Adipocyte (in vitro differentiated cells): Measurements from ENCODE around the gene LSR.

Experiments
- DNase-seq: peaks from one replicate; pipeline ENCODE4 v3.0.0-alpha.2; 2015; ENCODE audit warnings: low read depth
- H3K27me3 ChIP-seq: replicated peaks from 2 replicates; pipeline ENCODE4 v1.7.0; 2013; ENCODE audit warnings: mild to moderate bottlenecking, low read length, moderate library complexity; ENCODE audit not compliant: control insufficient read depth, insufficient read depth
- H3K36me3 ChIP-seq: 2 replicates; pipeline ENCODE4 v1.7.0; 2013; ENCODE audit warnings: low read length, mild to moderate bottlenecking, moderate library complexity; ENCODE audit not compliant: control insufficient read depth, insufficient read depth, severe bottlenecking
- H3K4me1 ChIP-seq: 2 replicates; pipeline ENCODE4 v1.7.0; 2013; ENCODE audit warnings: mild to moderate bottlenecking, low read length, moderate library complexity; ENCODE audit not compliant: control insufficient read depth, insufficient read depth
- H3K4me3 ChIP-seq: 2 replicates; pipeline ENCODE4 v1.7.0; 2013; ENCODE audit warnings: mild to moderate bottlenecking, low read length, moderate library complexity
- H3K9ac ChIP-seq: 2 replicates; pipeline ENCODE4 v1.7.0; 2013; ENCODE audit warnings: mild to moderate bottlenecking, low read length, moderate library complexity
- H3K9me3 ChIP-seq: 2 replicates; pipeline ENCODE4 v1.7.0; 2013; ENCODE audit warnings: mild to moderate bottlenecking, low read length, moderate library complexity; ENCODE audit not compliant: control insufficient read depth

LSR gene

GRCh38 chr19:35248310-35249145 is at the start of gene LSR:
Gene LSR, plus strand, starts transcription at chr19:35249002. Its CDS starts 21 bp downstream, at chr19:35249023.
- no peaks in the 10 kb centered on the region for H3K36me3 ChIP-seq
- H3K27me3 ChIP-seq = peaks cover 37% of the 10 kb centered on the region
- no peak within 1 kb of the TSS for H3K9ac ChIP-seq
- DNase-seq = no peak
- H3K9me3 ChIP-seq = peaks cover 20% of the 10 kb centered on the region
- H3K4me3 ChIP-seq = no peak within 1 kb of the TSS
- H3K4me1 ChIP-seq = no peaks in the 10 kb centered on the region

- no peak for DNase-seq
- peaks cover 6% of the 10 kb centered on the region for H3K4me1 ChIP-seq
These were observed 49.3 kb upstream of the LSR start for GRCh38 chr19:35199481-35199880.

GRCh38 chr19:35202722-35203688 is 45.8 kb upstream of the LSR start:
- peaks cover 24% of the 10 kb centered on the region for H3K27me3 ChIP-seq
- H3K9me3 ChIP-seq = no peaks in the 10 kb centered on the region
- H3K9ac ChIP-seq = no peak overlapping the region
- no peaks in the 10 kb centered on the region for H3K4me1 ChIP-seq
- H3K36me3 ChIP-seq = no peaks in the 10 kb centered on the region
- no peak for DNase-seq
- H3K4me3 ChIP-seq = no peak overlapping the region

More at GRCh38 chr19:35199481-35199880, 49.3 kb upstream of the LSR start:
- peaks cover 16% of the 10 kb centered on the region for H3K27me3 ChIP-seq
- H3K36me3 ChIP-seq = no peaks in the 10 kb centered on the region
- H3K9me3 ChIP-seq = no peaks in the 10 kb centered on the region
- no peak overlapping the region for H3K9ac ChIP-seq
- no peak overlapping the region for H3K4me3 ChIP-seq

GRCh38 chr19:35204799-35205732 is 43.7 kb upstream of the LSR start:
- H3K4me1 ChIP-seq = no peaks in the 10 kb centered on the region
- H3K9ac ChIP-seq = no peak overlapping the region
- no peak overlapping the region for H3K4me3 ChIP-seq
- H3K9me3 ChIP-seq = no peaks in the 10 kb centered on the region
- H3K36me3 ChIP-seq = no peaks in the 10 kb centered on the region
- no peak for DNase-seq
- H3K27me3 ChIP-seq = peaks cover 12% of the 10 kb centered on the region

GRCh38 chr19:35205733-35206323 is 43.0 kb upstream of the LSR start:
- DNase-seq = no peak
- Histone ChIP-seq H3K9ac (no peak overlapping the region), H3K9me3 (no peaks in the 10 kb centered on the region), H3K36me3 (no peaks in the 10 kb centered on the region), H3K27me3 (peaks cover 12% of the 10 kb centered on the region), H3K4me1 (no peaks in the 10 kb centered on the region), H3K4me3 (no peak overlapping the region)

- DNase-seq = no peak
- Histone ChIP-seq H3K4me3 (no peak overlapping the region), H3K4me1 (no peaks in the 10 kb centered on the region), H3K27me3 (peaks cover 10% of the 10 kb centered on the region), H3K36me3 (no peaks in the 10 kb centered on the region), H3K9ac (no peak overlapping the region), H3K9me3 (no peaks in the 10 kb centered on the region)
These were observed 42.4 kb upstream of the LSR start for GRCh38 chr19:35206379-35206778.

- DNase-seq = no peak
- H3K4me1 ChIP-seq = no peaks in the 10 kb centered on the region
- H3K9me3 ChIP-seq = no peaks in the 10 kb centered on the region
These were observed 41.9 kb upstream of the LSR start for GRCh38 chr19:35206855-35207254.

GRCh38 chr19:35207391-35207871 is 41.4 kb upstream of the LSR start:
- DNase-seq = no peak
- no peaks in the 10 kb centered on the region for H3K4me1 ChIP-seq
- no peaks in the 10 kb centered on the region for H3K9me3 ChIP-seq
- no peaks in the 10 kb centered on the region for H3K36me3 ChIP-seq
- H3K27me3 ChIP-seq = peaks cover 11% of the 10 kb centered on the region
- no peak overlapping the region for H3K4me3 ChIP-seq
- H3K9ac ChIP-seq = no peak overlapping the region

More at GRCh38 chr19:35206855-35207254, 41.9 kb upstream of the LSR start:
- Histone ChIP-seq H3K4me3 (no peak overlapping the region), H3K36me3 (no peaks in the 10 kb centered on the region), H3K27me3 (peaks cover 11% of the 10 kb centered on the region), H3K9ac (no peak overlapping the region)

- Histone ChIP-seq H3K4me1 (no peaks in the 10 kb centered on the region), H3K36me3 (no peaks in the 10 kb centered on the region), H3K4me3 (no peak overlapping the region), H3K9ac (no peak overlapping the region), H3K9me3 (no peaks in the 10 kb centered on the region), H3K27me3 (peaks cover 11% of the 10 kb centered on the region)
- no peak for DNase-seq
These were observed 40.7 kb upstream of the LSR start for GRCh38 chr19:35208121-35208520.

GRCh38 chr19:35209646-35210045 is 39.2 kb upstream of the LSR start:
- no peak for DNase-seq
- peaks cover 10% of the 10 kb centered on the region for H3K4me1 ChIP-seq

More at GRCh38 chr19:35209646-35210045, 39.2 kb upstream of the LSR start:
- no peaks in the 10 kb centered on the region for H3K36me3 ChIP-seq
- H3K27me3 ChIP-seq = peaks cover 11% of the 10 kb centered on the region
- no peaks in the 10 kb centered on the region for H3K9me3 ChIP-seq
- H3K9ac ChIP-seq = no peak overlapping the region
- H3K4me3 ChIP-seq = no peak overlapping the region
